Activated naive CD4-positive, alpha-beta T cell treated with anti-CD3 and anti-CD28 coated beads, Interleukin-2, amount 10 ng/mL, durations not matched to agents 7 days and 5 days (primary cell): ENCODE data around the gene DYNC1LI2.

ENCODE experiments used
- CTCF ChIA-PET: fragments of 350-600 bp; sonication (Branson Sonifier 250); formaldehyde crosslinking; loops from one replicate; lab custom pipeline; 2021; ENCODE audit warnings: antibody characterized with exemption; lab: Charles Lee
- DNase-seq: peaks from one replicate; pipeline ENCODE4 v3.0.0-alpha.2; 2020
- H3K27ac Mint-ChIP-seq: one replicate; pipeline ENCODE4 v1.8.0; 2021; ENCODE audit warnings: mild to moderate bottlenecking, moderate library complexity, mixed read lengths
- H3K27me3 Mint-ChIP-seq: one replicate; pipeline ENCODE4 v1.8.0; 2021; ENCODE audit warnings: mild to moderate bottlenecking, mixed read lengths
- H3K36me3 Mint-ChIP-seq: one replicate; pipeline ENCODE4 v1.8.0; 2021; ENCODE audit warnings: mixed read lengths
- H3K4me1 Mint-ChIP-seq: one replicate; pipeline ENCODE4 v1.8.0; 2021; ENCODE audit warnings: mixed read lengths
- H3K4me3 Mint-ChIP-seq: one replicate; pipeline ENCODE4 v1.8.0; 2021; ENCODE audit warnings: mild to moderate bottlenecking, moderate library complexity, mixed read lengths
- H3K9me3 Mint-ChIP-seq: one replicate; pipeline ENCODE4 v1.8.0; 2021; ENCODE audit warnings: mixed read lengths

DYNC1LI2 gene

DNA sequence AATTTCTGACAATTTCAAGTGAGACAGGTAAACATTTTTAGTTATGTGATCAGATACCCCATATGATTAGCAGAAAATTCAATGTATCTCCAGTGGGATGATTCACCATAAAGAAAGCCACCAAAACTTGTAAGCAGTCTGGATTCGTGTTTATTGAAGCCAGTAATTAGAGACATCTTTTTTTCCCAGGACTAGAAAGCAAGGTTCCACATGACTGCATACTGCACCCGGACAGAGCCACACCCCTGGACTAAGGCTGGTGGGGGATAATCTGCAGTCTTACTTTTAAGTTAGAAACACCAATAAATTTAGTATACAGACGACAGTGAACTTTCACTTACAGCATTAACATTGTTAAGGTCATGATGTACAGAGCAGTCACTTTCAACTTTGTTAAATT, 30.6 kb downstream of the DYNC1LI2 start:
- CTCF ChIA-PET, result interaction anchor here (1.0 to 1.1 kb wide), 2 partner anchors 8 to 25 kb away, joined by 3 read pairs; no protein-coding TSS in a partner anchor
- H3K27ac Mint-ChIP-seq, result peak overlapping the region; percentile 11

DNA sequence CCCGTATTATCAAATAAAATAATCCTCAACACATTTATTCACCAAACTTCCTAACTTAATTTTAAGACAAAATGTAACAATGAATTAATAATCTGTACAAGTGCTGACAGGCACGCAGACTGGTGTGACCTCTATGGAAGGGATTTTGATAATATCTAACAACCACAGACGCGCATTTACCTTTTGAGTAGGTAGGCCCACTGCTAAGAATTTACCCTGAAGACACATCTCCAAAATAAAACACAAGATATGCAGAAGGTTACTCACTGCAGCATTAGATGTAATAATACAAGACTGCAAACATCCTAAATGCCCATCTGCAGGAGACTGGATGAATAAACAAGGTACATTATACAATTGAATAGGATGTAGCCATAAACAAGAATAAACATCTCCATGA, 32.2 kb downstream of the DYNC1LI2 start:
- no peak for DNase-seq
- peaks cover 23% of the 10 kb centered on the region for H3K36me3 Mint-ChIP-seq
- no peak overlapping the region for H3K27ac Mint-ChIP-seq
- CTCF ChIA-PET, result no interaction called here
- H3K9me3 Mint-ChIP-seq, result no peaks in the 10 kb centered on the region
- no peaks in the 10 kb centered on the region for H3K4me1 Mint-ChIP-seq
- H3K4me3 Mint-ChIP-seq, result no peak overlapping the region
- peaks cover 3% of the 10 kb centered on the region for H3K27me3 Mint-ChIP-seq

More for the DNA sequence above, 30.6 kb downstream of the DYNC1LI2 start:
- Mint-ChIP-seq H3K9me3 (no peaks in the 10 kb centered on the region), H3K36me3 (peaks cover 34% of the 10 kb centered on the region), H3K27me3 (peaks cover 3% of the 10 kb centered on the region), H3K4me3 (no peak overlapping the region), H3K4me1 (no peaks in the 10 kb centered on the region)
- no peak for DNase-seq

DNA sequence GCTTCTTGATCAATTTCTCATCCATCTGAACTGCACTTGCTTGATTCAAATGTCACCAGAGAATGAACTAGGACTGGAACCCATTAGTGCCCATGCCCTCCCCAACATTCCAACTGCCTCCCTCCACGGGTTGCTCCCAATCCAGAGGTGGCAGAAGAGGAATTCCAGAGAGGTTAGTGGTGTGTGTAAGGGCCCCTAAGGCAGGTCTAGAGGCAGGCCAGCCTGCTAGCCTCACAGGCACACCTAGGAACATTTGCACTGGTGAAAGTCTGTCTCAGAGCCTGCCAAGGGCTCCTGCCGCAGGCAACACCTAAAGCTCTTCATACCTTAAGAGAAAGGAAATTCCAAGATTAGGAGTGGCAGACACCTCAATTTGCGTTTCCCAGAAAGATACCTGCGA, 33.6 kb downstream of the DYNC1LI2 start:
- no peaks in the 10 kb centered on the region for H3K9me3 Mint-ChIP-seq
- DNase-seq, result no peak
- no peak overlapping the region for H3K4me3 Mint-ChIP-seq
- peaks cover 10% of the 10 kb centered on the region for H3K36me3 Mint-ChIP-seq
- CTCF ChIA-PET, result interaction anchor here (1.3 to 1.8 kb wide), 3 partner anchors 9 to 211 kb away, joined by 3 to 5 read pairs (median 3); no protein-coding TSS in a partner anchor
- H3K27ac Mint-ChIP-seq, result no peak overlapping the region
- peaks cover 6% of the 10 kb centered on the region for H3K27me3 Mint-ChIP-seq
- no peaks in the 10 kb centered on the region for H3K4me1 Mint-ChIP-seq

DNA sequence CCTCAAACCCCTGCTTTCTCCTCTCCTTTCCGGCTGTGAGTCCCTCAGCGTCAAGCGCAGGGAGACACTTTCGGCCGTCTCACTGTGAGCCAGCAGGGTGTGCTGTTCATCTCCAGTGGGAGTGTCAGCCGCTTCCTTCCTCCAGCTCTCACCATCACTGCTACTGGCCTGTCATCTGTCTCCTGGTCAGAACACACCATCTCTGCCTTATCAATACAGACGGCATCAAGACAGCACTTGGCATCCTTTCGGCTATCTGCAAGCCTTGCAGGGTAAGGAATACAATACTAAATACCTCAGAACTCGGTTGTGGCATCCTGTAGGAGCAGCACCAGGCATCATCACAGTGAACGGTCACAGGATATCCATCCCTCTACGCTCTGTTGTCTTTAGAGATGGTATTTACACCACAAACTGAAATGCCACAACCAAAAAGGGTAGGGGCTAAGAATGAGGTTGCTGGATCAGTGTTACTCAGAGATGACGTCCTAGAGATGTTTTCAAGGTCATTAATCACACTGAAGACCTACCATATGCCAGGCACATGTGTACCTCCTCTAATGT, 34.2 kb downstream of the DYNC1LI2 start:
- CTCF ChIA-PET, result interaction anchor here (1.3 to 1.8 kb wide), 5 partner anchors 10 to 310 kb away, joined by 3 to 5 read pairs (median 3); no protein-coding TSS in a partner anchor
- DNase-seq, result peak; percentile 31
- Mint-ChIP-seq H3K4me3 (no peak overlapping the region), H3K27me3 (peaks cover 11% of the 10 kb centered on the region), H3K4me1 (no peaks in the 10 kb centered on the region), H3K36me3 (peaks cover 10% of the 10 kb centered on the region), H3K9me3 (no peaks in the 10 kb centered on the region), H3K27ac (no peak overlapping the region)

DNA sequence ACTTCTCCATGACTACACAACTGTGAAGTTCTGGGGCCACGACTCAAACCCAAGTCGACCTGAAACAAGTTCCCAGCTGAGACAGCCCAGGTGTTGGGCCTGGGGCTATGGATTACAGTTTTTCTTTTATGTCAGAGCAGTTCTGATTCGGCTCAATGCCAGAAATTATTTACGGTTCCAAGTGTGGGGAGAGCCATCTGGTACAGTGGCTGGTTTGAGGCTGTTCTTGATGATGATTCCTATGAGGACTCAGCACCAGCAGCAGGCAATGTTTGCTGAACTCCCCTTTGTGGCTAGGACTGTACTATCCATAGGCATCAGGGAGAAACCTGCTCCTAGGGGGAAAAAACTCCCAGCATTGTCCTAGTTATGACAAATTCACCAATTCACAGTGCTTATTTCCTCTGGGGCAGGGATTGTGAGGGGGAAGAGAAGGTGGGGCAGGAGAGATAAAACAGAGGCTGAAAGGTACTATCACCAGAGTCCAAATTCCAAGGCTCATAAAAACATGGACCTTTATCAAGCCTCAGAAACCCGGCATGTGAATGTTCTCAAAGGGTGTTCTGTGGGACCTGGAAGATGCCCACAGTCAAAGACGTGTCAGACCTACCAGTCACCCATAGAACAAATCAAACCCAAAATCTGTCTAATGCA, 36.6 kb downstream of the DYNC1LI2 start:
- no peak overlapping the region for H3K27ac Mint-ChIP-seq
- CTCF ChIA-PET, result interaction anchor here (2.2 kb wide), 1 partner anchor 13 kb away, joined by 11 read pairs; no protein-coding TSS in a partner anchor
- no peak overlapping the region for H3K4me3 Mint-ChIP-seq
- no peak for DNase-seq
- peaks cover 9% of the 10 kb centered on the region for H3K36me3 Mint-ChIP-seq
- H3K27me3 Mint-ChIP-seq, result peaks cover 18% of the 10 kb centered on the region
- no peaks in the 10 kb centered on the region for H3K4me1 Mint-ChIP-seq
- H3K9me3 Mint-ChIP-seq, result no peaks in the 10 kb centered on the region

DNA sequence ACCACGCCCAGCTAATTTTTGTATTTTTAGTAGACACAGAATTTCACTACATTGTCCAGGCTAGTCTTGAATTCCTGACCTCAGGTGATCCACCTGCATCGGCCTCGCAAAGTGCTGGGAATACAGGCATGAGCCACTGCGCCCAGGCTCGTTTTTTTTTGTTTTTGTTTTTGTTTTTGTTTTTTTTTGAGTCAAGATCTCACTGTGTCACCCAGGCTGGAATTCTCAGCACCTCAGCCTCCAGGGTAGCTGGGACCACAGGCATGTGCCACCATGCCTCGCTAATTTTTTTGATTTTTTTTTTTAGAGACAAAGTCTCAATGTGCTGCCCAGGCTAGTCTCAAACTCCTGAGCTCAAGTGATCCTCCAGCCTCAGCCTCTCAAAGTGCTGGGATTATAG, 37.3 kb downstream of the DYNC1LI2 start:
- H3K4me3 Mint-ChIP-seq, result no peak overlapping the region
- H3K4me1 Mint-ChIP-seq, result no peaks in the 10 kb centered on the region
- no peak for DNase-seq
- H3K27me3 Mint-ChIP-seq, result peaks cover 18% of the 10 kb centered on the region
- no peak overlapping the region for H3K27ac Mint-ChIP-seq
- CTCF ChIA-PET, result interaction anchor here (2.2 kb wide), 1 partner anchor 13 kb away, joined by 11 read pairs; no protein-coding TSS in a partner anchor
- H3K36me3 Mint-ChIP-seq, result peaks cover 5% of the 10 kb centered on the region
- no peaks in the 10 kb centered on the region for H3K9me3 Mint-ChIP-seq

DNA sequence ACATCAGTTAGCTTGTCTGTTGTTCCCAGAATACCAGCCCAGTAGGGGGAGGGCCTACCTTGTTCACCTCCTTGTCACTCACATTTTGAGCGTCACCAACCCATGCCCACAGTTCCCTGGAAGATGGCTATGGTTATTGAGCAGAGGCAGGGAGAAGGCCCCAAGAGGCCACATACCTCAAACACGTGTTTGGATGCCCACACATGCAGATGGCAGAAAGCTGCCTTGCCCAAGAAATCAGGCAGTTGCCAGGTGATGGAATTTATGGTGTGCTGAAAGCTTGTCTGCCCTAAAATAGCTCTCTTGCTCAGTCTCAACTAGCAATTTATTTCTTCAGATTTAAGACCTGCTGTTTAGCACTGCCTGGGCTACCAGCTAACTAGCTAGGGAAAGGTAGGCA, 38.3 kb downstream of the DYNC1LI2 start:
- Mint-ChIP-seq H3K9me3 (no peaks in the 10 kb centered on the region), H3K36me3 (peaks cover 1% of the 10 kb centered on the region), H3K27ac (no peak overlapping the region), H3K4me1 (no peaks in the 10 kb centered on the region), H3K27me3 (peaks cover 23% of the 10 kb centered on the region), H3K4me3 (no peak overlapping the region)
- no peak for DNase-seq
- CTCF ChIA-PET, result interaction anchor here (0.7 to 2.2 kb wide), 2 partner anchors 8 to 14 kb away, joined by 3 to 11 read pairs; no protein-coding TSS in a partner anchor

DNA sequence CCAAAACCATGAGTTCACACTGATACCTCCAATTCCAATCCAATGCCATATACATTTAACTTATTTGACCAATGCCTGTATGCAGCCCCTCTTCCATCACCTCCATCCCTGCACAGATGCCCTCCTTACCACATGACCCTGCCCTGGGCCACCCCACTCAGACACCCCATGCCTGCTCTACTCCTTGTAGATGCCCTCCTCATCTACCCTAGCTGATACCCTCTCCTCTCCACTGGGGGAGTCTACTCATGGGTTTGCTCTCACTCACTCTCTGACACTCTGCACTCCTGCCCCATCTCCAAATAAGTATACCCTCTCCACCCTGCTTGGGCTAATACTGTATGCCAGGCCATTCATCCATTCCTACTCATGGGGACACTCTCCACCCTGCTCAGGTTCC, 38.9 kb downstream of the DYNC1LI2 start:
- CTCF ChIA-PET, result interaction anchor here (2.2 kb wide), 1 partner anchor 15 kb away, joined by 11 read pairs; no protein-coding TSS in a partner anchor
- Mint-ChIP-seq H3K9me3 (no peaks in the 10 kb centered on the region), H3K27ac (no peak overlapping the region), H3K27me3 (peaks cover 29% of the 10 kb centered on the region), H3K4me3 (no peak overlapping the region), H3K36me3 (no peaks in the 10 kb centered on the region), H3K4me1 (no peaks in the 10 kb centered on the region)
- no peak for DNase-seq

DNA sequence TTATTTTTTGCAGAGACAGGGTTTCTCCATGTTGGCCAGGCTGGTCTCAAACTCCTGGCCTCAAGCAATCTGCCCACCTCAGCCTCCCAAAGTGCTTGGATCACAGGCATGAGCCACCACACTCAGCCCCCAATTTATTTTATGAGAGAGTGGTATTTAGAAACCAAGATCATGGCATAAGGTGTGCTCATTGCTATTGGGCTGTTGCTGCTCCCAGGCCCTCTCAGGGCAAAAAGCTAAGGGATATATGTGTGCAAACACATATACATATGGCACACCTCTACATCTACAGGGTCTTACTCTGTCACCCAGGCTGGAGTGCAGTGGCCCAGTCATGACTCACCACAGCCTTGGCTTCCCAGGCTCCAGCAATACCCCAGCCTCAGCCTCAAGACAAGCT, 39.8 kb downstream of the DYNC1LI2 start:
- no peak overlapping the region for H3K27ac Mint-ChIP-seq
- H3K4me3 Mint-ChIP-seq, result no peak overlapping the region
- peaks cover 32% of the 10 kb centered on the region for H3K27me3 Mint-ChIP-seq

DNA sequence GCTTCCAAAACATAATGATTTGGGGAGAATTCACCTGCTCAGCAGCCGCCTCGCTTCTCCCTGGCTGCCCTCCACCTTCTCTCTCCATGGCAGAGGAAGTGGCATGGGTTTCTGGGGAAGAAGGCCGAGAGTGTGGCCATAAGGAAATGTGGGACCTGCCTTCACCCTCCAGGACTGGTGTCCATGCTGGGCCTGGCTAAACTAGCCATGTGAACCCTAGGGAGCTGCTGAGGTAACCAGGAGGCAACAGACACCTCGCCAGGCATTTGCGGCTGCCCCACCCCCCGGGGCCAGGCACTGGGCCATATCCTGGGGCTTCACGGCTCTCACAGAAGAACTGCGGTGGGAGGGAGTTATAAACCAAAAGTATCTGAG, 44.9 kb downstream of the DYNC1LI2 start:
- Mint-ChIP-seq H3K27me3 (peaks cover 57% of the 10 kb centered on the region), H3K36me3 (no peaks in the 10 kb centered on the region), H3K9me3 (no peaks in the 10 kb centered on the region), H3K27ac (no peak overlapping the region), H3K4me3 (no peak overlapping the region), H3K4me1 (no peaks in the 10 kb centered on the region)
- CTCF ChIA-PET, result no interaction called here
- no peak for DNase-seq

More for the DNA sequence above, 39.8 kb downstream of the DYNC1LI2 start:
- DNase-seq, result no peak
- no peaks in the 10 kb centered on the region for H3K36me3 Mint-ChIP-seq
- CTCF ChIA-PET, result no interaction called here
- H3K4me1 Mint-ChIP-seq, result no peaks in the 10 kb centered on the region
- H3K9me3 Mint-ChIP-seq, result no peaks in the 10 kb centered on the region

DNA sequence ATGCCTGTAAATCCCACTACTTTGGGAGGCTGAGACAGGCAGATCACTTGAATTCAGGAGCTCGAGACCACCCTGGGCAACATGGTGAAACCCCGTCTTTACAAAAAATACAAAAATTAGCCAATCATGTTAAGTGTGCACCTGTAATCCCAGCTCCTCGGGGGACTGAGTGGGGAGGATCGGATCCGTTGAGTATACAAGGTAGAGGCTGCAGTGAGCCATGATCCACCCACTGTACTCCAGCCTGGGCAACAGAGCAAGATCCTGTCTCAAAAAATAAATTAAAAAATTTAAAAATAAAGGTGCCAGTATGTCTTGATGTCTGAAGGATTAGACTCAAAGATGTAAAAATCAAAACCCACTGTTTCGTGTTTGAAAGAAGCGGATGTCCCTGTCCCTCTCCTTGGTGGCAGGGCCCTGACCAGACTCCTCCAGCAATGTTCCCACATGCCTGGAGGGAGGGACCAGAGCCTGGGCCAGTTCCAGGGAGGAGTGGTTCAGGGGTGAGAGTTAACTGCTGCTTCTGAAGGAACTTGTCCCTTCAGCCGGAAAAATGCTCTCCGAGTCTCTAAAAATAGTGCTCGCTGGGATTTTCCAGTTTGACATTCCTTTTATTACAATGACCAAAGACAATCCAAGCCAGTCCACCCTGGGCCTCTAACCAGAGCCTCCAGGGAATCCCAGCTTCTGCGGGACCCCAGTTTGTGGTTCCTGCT, 45.5 kb downstream of the DYNC1LI2 start:
- H3K4me3 Mint-ChIP-seq, result no peak overlapping the region
- DNase-seq, result no peak
- no peaks in the 10 kb centered on the region for H3K36me3 Mint-ChIP-seq
- CTCF ChIA-PET, result no interaction called here
- peaks cover 2% of the 10 kb centered on the region for H3K4me1 Mint-ChIP-seq
- peaks cover 57% of the 10 kb centered on the region for H3K27me3 Mint-ChIP-seq
- peaks cover under 1% of the 10 kb centered on the region for H3K9me3 Mint-ChIP-seq
- H3K27ac Mint-ChIP-seq, result no peak overlapping the region

DNA sequence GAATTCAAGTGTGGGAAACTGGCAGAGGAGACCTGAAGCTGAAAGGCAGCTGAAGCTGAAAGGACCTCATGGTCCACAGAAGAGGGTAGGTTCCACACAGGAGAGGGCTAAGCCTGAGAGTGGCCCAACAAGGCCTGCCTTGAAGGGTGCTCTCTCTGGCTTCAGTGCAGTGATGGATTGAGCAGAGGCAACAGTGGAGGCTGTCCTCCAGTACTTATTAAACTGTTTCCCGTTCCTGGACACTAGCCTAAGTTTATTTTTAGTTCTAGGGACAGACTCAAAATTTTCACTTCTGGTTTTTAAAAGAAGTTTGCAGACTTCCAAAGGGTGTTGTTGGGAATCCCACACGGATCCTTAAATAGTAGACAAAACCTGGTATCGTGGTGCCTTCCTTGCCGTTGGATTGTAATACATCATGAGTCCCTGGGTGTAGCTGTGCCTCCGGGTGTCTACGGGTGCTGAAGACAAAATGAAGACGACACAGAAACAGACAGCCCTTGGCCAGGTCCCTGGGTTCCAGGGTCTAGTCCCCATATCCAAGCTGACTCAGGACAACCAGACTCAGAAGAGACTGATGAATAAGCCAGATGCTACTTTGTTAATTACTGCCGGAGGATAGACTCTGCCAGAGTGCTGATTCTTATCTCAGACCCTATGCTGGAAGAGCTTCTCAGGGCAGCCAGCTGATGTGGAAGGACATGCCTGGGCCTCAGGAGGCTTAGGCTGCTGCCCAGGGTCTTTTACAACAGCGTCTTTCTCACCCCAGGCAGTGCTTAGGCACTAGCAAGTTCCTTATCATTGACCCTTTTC, 47.8 kb downstream of the DYNC1LI2 start:
- no peak overlapping the region for H3K27ac Mint-ChIP-seq
- no peak for DNase-seq
- H3K4me3 Mint-ChIP-seq, result no peak overlapping the region
- H3K27me3 Mint-ChIP-seq, result peaks cover 63% of the 10 kb centered on the region
- peaks cover 2% of the 10 kb centered on the region for H3K9me3 Mint-ChIP-seq
- no peaks in the 10 kb centered on the region for H3K36me3 Mint-ChIP-seq
- H3K4me1 Mint-ChIP-seq, result peaks cover 4% of the 10 kb centered on the region
- CTCF ChIA-PET, result no interaction called here

DNA sequence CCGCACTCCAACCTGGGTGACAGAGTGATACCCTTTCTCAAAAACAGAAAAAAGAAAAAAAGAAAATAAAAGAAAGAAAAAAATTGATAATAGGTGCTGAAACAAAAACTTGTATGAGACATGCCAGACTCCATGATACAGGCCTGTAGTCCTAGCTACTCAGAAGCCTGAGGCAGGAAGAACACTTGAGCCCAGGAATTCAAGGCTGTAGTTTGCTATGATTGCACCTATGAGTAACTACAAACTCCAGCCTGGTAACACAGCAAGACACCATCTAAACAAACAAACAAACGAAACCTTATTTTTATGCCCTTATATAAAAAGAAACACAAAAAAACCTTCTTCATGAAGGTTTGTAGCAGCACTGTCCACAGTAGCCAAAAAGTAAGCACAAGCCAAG, 49.9 kb downstream of the DYNC1LI2 start:
- CTCF ChIA-PET, result interaction anchor here (1.0 to 1.8 kb wide), 2 partner anchors 39 to 129 kb away, joined by 3 to 4 read pairs; partner anchors contain the start of gene NAE1
- H3K27me3 Mint-ChIP-seq, result peaks cover 67% of the 10 kb centered on the region
- H3K4me1 Mint-ChIP-seq, result peaks cover 8% of the 10 kb centered on the region
- H3K36me3 Mint-ChIP-seq, result no peaks in the 10 kb centered on the region
- peaks cover 2% of the 10 kb centered on the region for H3K9me3 Mint-ChIP-seq
- H3K4me3 Mint-ChIP-seq, result no peak overlapping the region
- no peak overlapping the region for H3K27ac Mint-ChIP-seq
- DNase-seq, result no peak
